Bronchial epithelial cell (primary cell): ENCODE results near the gene SLCO3A1. TPM values are rescaled to one million over a fixed set of nuclear protein-coding genes. Genes with fewer than 3 reads are reported as not detected.

Source experiments
- DNase-seq: peaks from one replicate; pipeline ENCODE4 v3.0.0-alpha.2; 2010; ENCODE audit warnings: low read depth
- FAIRE-seq: peaks from 2 replicates; lab custom pipeline; 2011; peaks lifted over from hg19 to GRCh38; lab: Jason Lieb, UNC
- H3K27me3 ChIP-seq: 2 replicates; pipeline ENCODE4 v1.5.1; 2011; ENCODE audit warnings: low read length; ENCODE audit not compliant: control insufficient read depth, insufficient read depth
- H3K36me3 ChIP-seq: 2 replicates; pipeline ENCODE4 v1.5.1; 2011; ENCODE audit warnings: low read length; ENCODE audit not compliant: control insufficient read depth, insufficient read depth
- H3K4me3 ChIP-seq: 2 replicates; pipeline ENCODE4 v1.5.1; 2011; ENCODE audit warnings: mild to moderate bottlenecking, low read depth, low read length, control low read depth
- CTCF ChIP-seq: IDR thresholded peaks from 2 replicates; pipeline ENCODE4 v1.5.1; 2011; ENCODE audit warnings: mild to moderate bottlenecking, moderate library complexity, low read length, control low read depth, inconsistent platforms; ENCODE audit not compliant: insufficient read depth, severe bottlenecking
- total RNA-seq: library from RNA; depleted of rRNA; stranded (reverse); fragments of >200 nt; gene quantifications from 2 replicates; pipeline ENCODE4 v1.2.1, GENCODE V29; 2014

The SLCO3A1 gene
- total RNA-seq, 1 donor from 2014 or later = 4.5 TPM

- DNase-seq = no peak
- H3K36me3 ChIP-seq = no peaks in the 10 kb centered on the region
- FAIRE-seq = peak; percentile 55
- H3K27me3 ChIP-seq = no peaks in the 10 kb centered on the region
- no peak overlapping the region for H3K4me3 ChIP-seq
- no peak for TF ChIP-seq CTCF
Measured at GRCh38 chr15:92153620-92154019, 300.1 kb downstream of the SLCO3A1 start.

GRCh38 chr15:92155934-92156333, 302.4 kb downstream of the SLCO3A1 start:
- DNase-seq = no peak
- no peak for TF ChIP-seq CTCF
- FAIRE-seq = no peak
- H3K27me3 ChIP-seq = no peaks in the 10 kb centered on the region
- no peaks in the 10 kb centered on the region for H3K36me3 ChIP-seq
- no peak overlapping the region for H3K4me3 ChIP-seq

GRCh38 chr15:92157666-92158298, 304.3 kb downstream of the SLCO3A1 start:
- DNase-seq = peak; percentile 12
- peak; percentile 32 for FAIRE-seq
- TF ChIP-seq CTCF = no peak
- Histone ChIP-seq H3K27me3 (no peaks in the 10 kb centered on the region), H3K4me3 (no peak overlapping the region), H3K36me3 (no peaks in the 10 kb centered on the region)

DNA sequence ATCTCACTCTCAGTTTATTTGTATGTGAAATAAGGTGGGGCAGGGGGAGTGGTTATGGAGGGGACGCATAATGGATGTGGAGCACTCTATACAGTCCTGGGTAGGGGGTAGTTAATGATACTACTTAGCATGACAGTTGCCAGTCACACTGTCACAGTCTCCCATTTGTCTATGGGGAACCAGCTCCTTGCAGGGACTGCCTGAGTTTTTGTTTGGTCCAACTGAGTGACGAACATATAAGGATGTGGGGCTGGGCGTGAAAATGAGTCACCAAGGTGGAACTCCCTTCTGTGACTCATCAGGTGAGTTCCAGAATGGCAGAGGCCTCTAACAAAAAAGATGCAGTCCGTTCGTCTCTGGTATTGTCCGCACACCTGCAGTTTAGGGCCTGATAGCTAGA, 304.9 kb downstream of the SLCO3A1 start:
- H3K36me3 ChIP-seq = no peaks in the 10 kb centered on the region
- DNase-seq = peak; percentile 94
- FAIRE-seq = peak; percentile 96
- H3K4me3 ChIP-seq = no peak overlapping the region
- TF ChIP-seq CTCF = no peak
- H3K27me3 ChIP-seq = no peaks in the 10 kb centered on the region

GRCh38 chr15:92159481-92159880, 306.0 kb downstream of the SLCO3A1 start:
- no peak overlapping the region for H3K4me3 ChIP-seq
- no peak for FAIRE-seq
- H3K27me3 ChIP-seq = no peaks in the 10 kb centered on the region
- TF ChIP-seq CTCF = no peak
- DNase-seq = no peak
- no peaks in the 10 kb centered on the region for H3K36me3 ChIP-seq
